ENCODE data around the gene ERP29. TPM values are rescaled to one million over a fixed set of nuclear protein-coding genes. Genes with fewer than 3 reads are reported as not detected.
"Not testable (repeated sequence)": the region's sequence is repeated elsewhere in the genome, so short reads cannot be mapped to it uniquely, and the experiment has no call there.

The ERP29 gene
- total and polyA plus RNA-seq, 2 donors (not counting 1 experiment from before 2014, with no cell fraction given): 110 to 128 TPM

DNA sequence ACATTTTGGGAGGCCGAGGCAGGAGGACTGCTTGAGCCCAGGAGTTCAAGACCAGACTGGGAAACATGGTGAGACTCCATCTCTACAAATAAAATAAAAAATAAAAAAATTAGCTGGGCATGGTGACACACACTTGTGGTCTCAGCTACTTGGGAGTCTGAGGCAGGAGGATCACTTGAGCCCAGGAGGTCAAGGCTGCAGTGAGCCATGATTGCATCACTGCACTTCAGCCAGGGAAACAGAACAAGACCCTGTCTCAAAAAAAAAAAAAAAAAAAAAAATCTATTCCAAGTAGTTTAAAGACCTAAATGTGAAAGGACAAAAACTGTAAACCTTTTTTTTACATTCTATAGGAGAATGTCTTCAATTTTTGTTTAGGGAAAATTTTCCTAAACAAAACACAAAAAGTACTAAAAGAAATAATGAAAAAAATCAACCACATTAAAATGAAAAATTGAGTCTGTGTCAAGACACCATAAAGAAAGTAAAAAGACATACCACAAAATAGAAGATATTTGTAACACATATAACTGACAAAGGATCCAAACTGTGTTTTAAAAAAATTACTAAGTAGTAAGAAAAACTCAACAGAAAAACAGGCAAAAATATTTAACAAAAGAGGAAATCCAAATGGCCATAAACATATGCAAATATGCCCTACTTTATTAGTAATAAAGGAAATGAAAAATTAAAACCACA, 17.3 kb upstream of the ERP29 start:
- H3K4me2 ChIP-seq (ENCODE audit: extremely low read depth, insufficient read depth, low read length): no peak overlapping the region

DNA sequence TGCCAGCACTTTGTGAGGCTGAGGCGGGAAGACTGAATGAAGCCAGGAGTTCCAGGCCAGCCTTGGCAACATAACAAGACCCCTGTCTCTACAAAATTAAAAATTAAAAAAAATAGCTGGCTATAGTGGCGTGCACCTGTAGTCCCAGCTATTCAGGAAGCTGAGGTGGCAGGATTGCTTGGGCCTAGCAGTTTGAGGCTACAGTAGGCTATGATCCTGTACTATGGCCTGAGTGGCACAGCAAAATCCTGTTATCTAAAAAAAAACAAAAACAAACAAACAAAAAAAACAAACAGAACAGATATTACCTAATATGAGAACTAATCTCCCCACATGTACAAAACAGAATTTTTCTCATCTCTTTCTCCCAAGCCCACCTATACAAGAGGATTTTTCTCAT, 15.9 kb upstream of the ERP29 start:
- no peak overlapping the region for H3K27ac ChIP-seq (ENCODE audit: insufficient read depth, low read length)
- H3K4me1 ChIP-seq (ENCODE audit: control insufficient read depth, extremely low read depth, insufficient read depth, low read length): no peaks in the 10 kb centered on the region
- no peak overlapping the region for H2AFZ ChIP-seq (ENCODE audit: low read length)
- no peaks in the 10 kb centered on the region for H3K79me2 ChIP-seq (ENCODE audit: control insufficient read depth, insufficient read depth, low read length)
- H3K4me2 ChIP-seq (ENCODE audit: extremely low read depth, insufficient read depth, low read length): no peak overlapping the region
- TF ChIP-seq EZH2 (IDR thresholded peaks at IDR 0.05; ENCODE audit: low read length, missing control alignments): no peak
- TF ChIP-seq, protein P1, sequence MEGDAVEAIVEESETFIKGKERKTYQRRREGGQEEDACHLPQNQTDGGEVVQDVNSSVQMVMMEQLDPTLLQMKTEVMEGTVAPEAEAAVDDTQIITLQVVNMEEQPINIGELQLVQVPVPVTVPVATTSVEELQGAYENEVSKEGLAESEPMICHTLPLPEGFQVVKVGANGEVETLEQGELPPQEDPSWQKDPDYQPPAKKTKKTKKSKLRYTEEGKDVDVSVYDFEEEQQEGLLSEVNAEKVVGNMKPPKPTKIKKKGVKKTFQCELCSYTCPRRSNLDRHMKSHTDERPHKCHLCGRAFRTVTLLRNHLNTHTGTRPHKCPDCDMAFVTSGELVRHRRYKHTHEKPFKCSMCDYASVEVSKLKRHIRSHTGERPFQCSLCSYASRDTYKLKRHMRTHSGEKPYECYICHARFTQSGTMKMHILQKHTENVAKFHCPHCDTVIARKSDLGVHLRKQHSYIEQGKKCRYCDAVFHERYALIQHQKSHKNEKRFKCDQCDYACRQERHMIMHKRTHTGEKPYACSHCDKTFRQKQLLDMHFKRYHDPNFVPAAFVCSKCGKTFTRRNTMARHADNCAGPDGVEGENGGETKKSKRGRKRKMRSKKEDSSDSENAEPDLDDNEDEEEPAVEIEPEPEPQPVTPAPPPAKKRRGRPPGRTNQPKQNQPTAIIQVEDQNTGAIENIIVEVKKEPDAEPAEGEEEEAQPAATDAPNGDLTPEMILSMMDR (conservative IDR thresholded peaks at IDR 0.05 in 1 of 2, IDR thresholded peaks at IDR 0.05 in 1 of 2; ENCODE audit: low read depth in 1 of 2, low read length in 2 of 2): no peak
- no peaks in the 10 kb centered on the region for H4K20me1 ChIP-seq (ENCODE audit: control insufficient read depth, extremely low read depth, insufficient read depth, low read length)
- DNase-seq (ENCODE audit: low read depth in 2 of 2): no peak
- H3K9ac ChIP-seq (ENCODE audit: insufficient read depth, low read length): no peak overlapping the region
- H3K4me3 ChIP-seq (replicated peaks in 1 of 4; ENCODE audit: control extremely low read depth in 1 of 4, insufficient read depth in 1 of 4, low read depth in 3 of 4, low read length in 4 of 4): no peak overlapping the region
- no peaks in the 10 kb centered on the region for H3K27me3 ChIP-seq (ENCODE audit: control insufficient read depth, insufficient read depth, low read length)
- H3K9me3 ChIP-seq (ENCODE audit: control insufficient read depth, insufficient read depth, low read depth, low read length): no peaks in the 10 kb centered on the region
- no peaks in the 10 kb centered on the region for H3K36me3 ChIP-seq (ENCODE audit: control insufficient read depth, insufficient read depth, low read length)

More for the DNA sequence above, 17.3 kb upstream of the ERP29 start:
- Histone ChIP-seq H2AFZ (ENCODE audit: low read length) (no peak overlapping the region), H4K20me1 (ENCODE audit: control insufficient read depth, extremely low read depth, insufficient read depth, low read length) (no peaks in the 10 kb centered on the region), H3K27me3 (ENCODE audit: control insufficient read depth, insufficient read depth, low read length) (no peaks in the 10 kb centered on the region), H3K79me2 (ENCODE audit: control insufficient read depth, insufficient read depth, low read length) (no peaks in the 10 kb centered on the region), H3K9ac (ENCODE audit: insufficient read depth, low read length) (no peak overlapping the region), H3K4me3 (replicated peaks in 1 of 4; ENCODE audit: control extremely low read depth in 1 of 4, insufficient read depth in 1 of 4, low read depth in 3 of 4, low read length in 4 of 4) (no peak overlapping the region), H3K4me1 (ENCODE audit: control insufficient read depth, extremely low read depth, insufficient read depth, low read length) (no peaks in the 10 kb centered on the region), H3K9me3 (ENCODE audit: control insufficient read depth, insufficient read depth, low read depth, low read length) (no peaks in the 10 kb centered on the region), H3K36me3 (ENCODE audit: control insufficient read depth, insufficient read depth, low read length) (no peaks in the 10 kb centered on the region), H3K27ac (ENCODE audit: insufficient read depth, low read length) (no peak overlapping the region)
- no peak for DNase-seq (ENCODE audit: low read depth in 2 of 2)
- no peak for TF ChIP-seq EZH2 (IDR thresholded peaks at IDR 0.05; ENCODE audit: low read length, missing control alignments)

GRCh38 chr12:111998015-111998414, 15.2 kb upstream of the ERP29 start:
- H3K9me3 ChIP-seq (ENCODE audit: control insufficient read depth, insufficient read depth, low read depth, low read length): no peaks in the 10 kb centered on the region
- H3K4me3 ChIP-seq (replicated peaks in 1 of 4; ENCODE audit: control extremely low read depth in 1 of 4, insufficient read depth in 1 of 4, low read depth in 3 of 4, low read length in 4 of 4): no peak overlapping the region
- DNase-seq (ENCODE audit: low read depth in 2 of 2): no peak

DNA sequence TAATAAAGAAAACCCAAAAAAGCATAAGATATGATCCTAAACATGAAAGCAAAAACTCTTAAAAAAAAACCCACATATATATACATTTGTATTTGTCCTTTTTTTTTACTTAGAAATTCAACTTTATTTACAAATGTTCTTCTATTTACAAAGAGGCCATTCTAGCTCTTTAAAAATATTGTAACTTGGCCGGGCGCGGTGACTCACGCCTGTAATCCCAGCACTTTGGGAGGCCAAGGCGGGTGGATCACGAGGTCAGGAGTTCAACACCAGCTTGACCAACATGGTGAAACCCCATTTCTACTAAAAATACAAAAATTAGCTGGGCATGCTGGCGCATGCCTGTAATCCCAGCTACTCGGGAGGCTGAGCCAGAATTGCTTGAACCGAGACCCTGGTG, 14.1 kb upstream of the ERP29 start:
- H2AFZ ChIP-seq (ENCODE audit: low read length); H3K27me3 ChIP-seq (ENCODE audit: control insufficient read depth, insufficient read depth, low read length); H4K20me1 ChIP-seq (ENCODE audit: control insufficient read depth, extremely low read depth, insufficient read depth, low read length); DNase-seq (ENCODE audit: low read depth in 2 of 2); H3K27ac ChIP-seq (ENCODE audit: insufficient read depth, low read length); H3K4me1 ChIP-seq (ENCODE audit: control insufficient read depth, extremely low read depth, insufficient read depth, low read length); H3K4me3 ChIP-seq (replicated peaks in 1 of 4; ENCODE audit: control extremely low read depth in 1 of 4, insufficient read depth in 1 of 4, low read depth in 3 of 4, low read length in 4 of 4); H3K9me3 ChIP-seq (ENCODE audit: control insufficient read depth, insufficient read depth, low read depth, low read length); H3K79me2 ChIP-seq (ENCODE audit: control insufficient read depth, insufficient read depth, low read length); H3K36me3 ChIP-seq (ENCODE audit: control insufficient read depth, insufficient read depth, low read length); H3K4me2 ChIP-seq (ENCODE audit: extremely low read depth, insufficient read depth, low read length); H3K9ac ChIP-seq (ENCODE audit: insufficient read depth, low read length): not testable (repeated sequence)

More at GRCh38 chr12:111998015-111998414, 15.2 kb upstream of the ERP29 start:
- Histone ChIP-seq H3K27me3 (ENCODE audit: control insufficient read depth, insufficient read depth, low read length) (no peaks in the 10 kb centered on the region), H3K36me3 (ENCODE audit: control insufficient read depth, insufficient read depth, low read length) (no peaks in the 10 kb centered on the region), H3K79me2 (ENCODE audit: control insufficient read depth, insufficient read depth, low read length) (no peaks in the 10 kb centered on the region), H2AFZ (ENCODE audit: low read length) (no peak overlapping the region), H3K4me1 (ENCODE audit: control insufficient read depth, extremely low read depth, insufficient read depth, low read length) (no peaks in the 10 kb centered on the region), H3K4me2 (ENCODE audit: extremely low read depth, insufficient read depth, low read length) (no peak overlapping the region), H4K20me1 (ENCODE audit: control insufficient read depth, extremely low read depth, insufficient read depth, low read length) (no peaks in the 10 kb centered on the region), H3K27ac (ENCODE audit: insufficient read depth, low read length) (no peak overlapping the region), H3K9ac (ENCODE audit: insufficient read depth, low read length) (no peak overlapping the region)
- TF ChIP-seq, protein P1 (conservative IDR thresholded peaks at IDR 0.05 in 1 of 2, IDR thresholded peaks at IDR 0.05 in 1 of 2; ENCODE audit: low read depth in 1 of 2, low read length in 2 of 2): no peak
- TF ChIP-seq EZH2 (IDR thresholded peaks at IDR 0.05; ENCODE audit: low read length, missing control alignments): no peak

Measured in fibroblast of lung (primary cell).